ENCODE measurements around the gene SPON1.
"Not testable (repeated sequence)": the region's sequence is repeated elsewhere in the genome, so short reads cannot be mapped to it uniquely, and the experiment has no call there.

The SPON1 gene

GRCh38 chr11:14089690-14090462, 127.4 kb downstream of the SPON1 start:
- H3K36me3 ChIP-seq (ENCODE audit: control insufficient read depth, insufficient read depth, low read length) = no peaks in the 10 kb centered on the region
- H3K4me3 ChIP-seq (replicated peaks; ENCODE audit: low read depth, low read length) = no peak overlapping the region
- TF ChIP-seq CTCF (IDR thresholded peaks at IDR 0.05; ENCODE audit: insufficient read depth, low read length, poor library complexity, severe bottlenecking) = no peak
- H3K27me3 ChIP-seq (replicated peaks; ENCODE audit: control insufficient read depth, insufficient read depth, low read length) = no peaks in the 10 kb centered on the region; the same call in 1 of the 2 replicates
- no peak for DNase-seq (ENCODE audit: extremely low read depth, insufficient read length)

GRCh38 chr11:14090631-14091030, 128.1 kb downstream of the SPON1 start:
- not testable (repeated sequence) for H3K4me3 ChIP-seq (replicated peaks; ENCODE audit: low read depth, low read length); H3K36me3 ChIP-seq (ENCODE audit: control insufficient read depth, insufficient read depth, low read length); H3K27me3 ChIP-seq (replicated peaks; ENCODE audit: control insufficient read depth, insufficient read depth, low read length)
- DNase-seq (ENCODE audit: extremely low read depth, insufficient read length) = peak; percentile 3

GRCh38 chr11:14093065-14093464, 130.5 kb downstream of the SPON1 start:
- H3K27me3 ChIP-seq (replicated peaks; ENCODE audit: control insufficient read depth, insufficient read depth, low read length) = no peaks in the 10 kb centered on the region; the same call in 1 of the 2 replicates
- no peak overlapping the region for H3K4me3 ChIP-seq (replicated peaks; ENCODE audit: low read depth, low read length)
- no peaks in the 10 kb centered on the region for H3K36me3 ChIP-seq (ENCODE audit: control insufficient read depth, insufficient read depth, low read length)
- no peak for TF ChIP-seq CTCF (IDR thresholded peaks at IDR 0.05; ENCODE audit: insufficient read depth, low read length, poor library complexity, severe bottlenecking)
- no peak for DNase-seq (ENCODE audit: extremely low read depth, insufficient read length)

- no peaks in the 10 kb centered on the region; the same call in 1 of the 2 replicates for H3K27me3 ChIP-seq (replicated peaks; ENCODE audit: control insufficient read depth, insufficient read depth, low read length)
- no peak for DNase-seq (ENCODE audit: extremely low read depth, insufficient read length)
- H3K36me3 ChIP-seq (ENCODE audit: control insufficient read depth, insufficient read depth, low read length) = no peaks in the 10 kb centered on the region
- H3K4me3 ChIP-seq (replicated peaks; ENCODE audit: low read depth, low read length) = no peak overlapping the region
- TF ChIP-seq CTCF (IDR thresholded peaks at IDR 0.05; ENCODE audit: insufficient read depth, low read length, poor library complexity, severe bottlenecking) = no peak
Measured at GRCh38 chr11:14094481-14095037, 132.0 kb downstream of the SPON1 start.

- H3K36me3 ChIP-seq (ENCODE audit: control insufficient read depth, insufficient read depth, low read length) = no peaks in the 10 kb centered on the region
- no peak overlapping the region for H3K4me3 ChIP-seq (replicated peaks; ENCODE audit: low read depth, low read length)
- TF ChIP-seq CTCF (IDR thresholded peaks at IDR 0.05; ENCODE audit: insufficient read depth, low read length, poor library complexity, severe bottlenecking) = no peak
- H3K27me3 ChIP-seq (replicated peaks; ENCODE audit: control insufficient read depth, insufficient read depth, low read length) = no peaks in the 10 kb centered on the region; the same call in 1 of the 2 replicates
- no peak for DNase-seq (ENCODE audit: extremely low read depth, insufficient read length)
Measured at GRCh38 chr11:14095882-14096281, 133.4 kb downstream of the SPON1 start.

- no peaks in the 10 kb centered on the region for H3K36me3 ChIP-seq (ENCODE audit: control insufficient read depth, insufficient read depth, low read length)
- TF ChIP-seq CTCF (IDR thresholded peaks at IDR 0.05; ENCODE audit: insufficient read depth, low read length, poor library complexity, severe bottlenecking) = no peak
- no peaks in the 10 kb centered on the region; the same call in 1 of the 2 replicates for H3K27me3 ChIP-seq (replicated peaks; ENCODE audit: control insufficient read depth, insufficient read depth, low read length)
- H3K4me3 ChIP-seq (replicated peaks; ENCODE audit: low read depth, low read length) = no peak overlapping the region
- DNase-seq (ENCODE audit: extremely low read depth, insufficient read length) = no peak
Measured at GRCh38 chr11:14096606-14097005, 134.1 kb downstream of the SPON1 start.

Data from GM06990 (cell line).